ENCODE results near the gene NDUFB5. TPM values are rescaled to one million over a fixed set of nuclear protein-coding genes. Genes with fewer than 3 reads are reported as not detected.

Gene NDUFB5
- total RNA-seq: 100 to 1,000 TPM; 102 to 110 TPM

GRCh38 chr3:179604321-179605078 is at the start of gene NDUFB5, which contains the start of gene MRPL47:
Gene NDUFB5 (plus strand): TSS chr3:179604794. CDS start chr3:179604816, 22 bp downstream.
Gene MRPL47 (minus strand): TSS chr3:179604638. CDS start chr3:179604624, 14 bp downstream.
- POLR2A ChIA-PET: interaction anchor here (0.8 to 2.5 kb wide), 20 partner anchors 10 to 1308 kb away, joined by 3 to 20 read pairs (median 4); partner anchors contain the start of genes ACTL6A, FXR1, MFN1 and TTC14
- Mint-ChIP-seq H3K4me1 (peaks cover 59% of the 10 kb centered on the region), H3K27me3 (no peaks in the 10 kb centered on the region), H3K4me3 (peak within 1 kb of the TSS; percentile 99), H3K9me3 (no peaks in the 10 kb centered on the region), H3K27ac (peak within 1 kb of the TSS; percentile 96), H3K36me3 (ENCODE audit: low read depth) (peaks cover 45% of the 10 kb centered on the region)
- DNase-seq: peak; percentile 94
- CTCF ChIA-PET: interaction anchor here (0.9 to 1.9 kb wide), 5 partner anchors 35 to 48 kb away, joined by 3 to 11 read pairs (median 3); partner anchors contain the start of genes ACTL6A and USP13

GRCh38 chr3:179558742-179559364 is 45.7 kb upstream of the NDUFB5 start:
- H3K4me3 Mint-ChIP-seq: no peak overlapping the region
- H3K27me3 Mint-ChIP-seq: peaks cover 15% of the 10 kb centered on the region
- no peak overlapping the region for H3K27ac Mint-ChIP-seq
- H3K9me3 Mint-ChIP-seq: no peaks in the 10 kb centered on the region
- ChIA-PET CTCF (interaction anchor here (1.2 kb wide), 2 partner anchors 8 to 112 kb away, joined by 3 read pairs; no protein-coding TSS in a partner anchor), POLR2A (no interaction called here)
- H3K36me3 Mint-ChIP-seq (ENCODE audit: low read depth): no peaks in the 10 kb centered on the region
- peak; percentile 65 for DNase-seq
- H3K4me1 Mint-ChIP-seq: peaks cover 13% of the 10 kb centered on the region

- peaks cover 30% of the 10 kb centered on the region for H3K4me1 Mint-ChIP-seq
- H3K27me3 Mint-ChIP-seq: peaks cover 15% of the 10 kb centered on the region
- no peak overlapping the region for H3K27ac Mint-ChIP-seq
- ChIA-PET POLR2A (no interaction called here), CTCF (interaction anchor here (2.6 kb wide), 1 partner anchor 545 kb away, joined by 14 read pairs; no protein-coding TSS in a partner anchor)
- no peak for DNase-seq
- H3K36me3 Mint-ChIP-seq (ENCODE audit: low read depth): no peaks in the 10 kb centered on the region
- H3K4me3 Mint-ChIP-seq: no peak overlapping the region
- H3K9me3 Mint-ChIP-seq: no peaks in the 10 kb centered on the region
Measured at GRCh38 chr3:179560791-179561190, 43.8 kb upstream of the NDUFB5 start.

- no peaks in the 10 kb centered on the region for H3K9me3 Mint-ChIP-seq
- peak within 1 kb of the TSS; percentile 96 for H3K4me3 Mint-ChIP-seq
- peaks cover 15% of the 10 kb centered on the region for H3K27me3 Mint-ChIP-seq
- ChIA-PET POLR2A (interaction anchor here (0.7 to 2.7 kb wide), 15 partner anchors 9 to 547 kb away, joined by 3 to 16 read pairs (median 4); partner anchors contain the start of genes MRPL47, NDUFB5, PIK3CA and USP13), CTCF (interaction anchor here (0.6 to 2.6 kb wide), 13 partner anchors 11 to 547 kb away, joined by 3 to 14 read pairs (median 4); partner anchors contain the start of genes MRPL47, NDUFB5 and PIK3CA)
- H3K4me1 Mint-ChIP-seq: peaks cover 36% of the 10 kb centered on the region
- DNase-seq: peak; percentile 99
- H3K27ac Mint-ChIP-seq: peak within 1 kb of the TSS; percentile 88
- no peaks in the 10 kb centered on the region for H3K36me3 Mint-ChIP-seq (ENCODE audit: low read depth)
Measured at GRCh38 chr3:179562591-179563270, 41.9 kb upstream of the NDUFB5 start, which contains the start of gene ACTL6A. Gene ACTL6A (plus strand): TSS chr3:179562926. CDS start chr3:179563093, 167 bp downstream.

- peak; percentile 74 for DNase-seq
- peaks cover 36% of the 10 kb centered on the region for H3K4me1 Mint-ChIP-seq
- no peaks in the 10 kb centered on the region for H3K9me3 Mint-ChIP-seq
- H3K27ac Mint-ChIP-seq: peak overlapping the region; percentile 88
- peaks cover 15% of the 10 kb centered on the region for H3K27me3 Mint-ChIP-seq
- H3K36me3 Mint-ChIP-seq (ENCODE audit: low read depth): no peaks in the 10 kb centered on the region
- peak overlapping the region; percentile 96 for H3K4me3 Mint-ChIP-seq
- ChIA-PET CTCF (interaction anchor here (0.8 to 2.1 kb wide), 5 partner anchors 40 to 248 kb away, joined by 3 to 12 read pairs (median 4); partner anchors contain the start of genes MRPL47 and NDUFB5), POLR2A (interaction anchor here (0.6 to 2.7 kb wide), 11 partner anchors 10 to 548 kb away, joined by 3 to 16 read pairs (median 5); partner anchors contain the start of genes MRPL47, NDUFB5, PIK3CA and USP13)
Measured at GRCh38 chr3:179563271-179563783, 41.3 kb upstream of the NDUFB5 start.

GRCh38 chr3:179565496-179565895 is 39.1 kb upstream of the NDUFB5 start:
- Mint-ChIP-seq H3K36me3 (ENCODE audit: low read depth) (peaks cover 11% of the 10 kb centered on the region), H3K4me1 (peaks cover 34% of the 10 kb centered on the region), H3K27ac (peak overlapping the region; percentile 70), H3K9me3 (no peaks in the 10 kb centered on the region), H3K4me3 (peak overlapping the region; percentile 27), H3K27me3 (peaks cover 5% of the 10 kb centered on the region)
- POLR2A ChIA-PET: interaction anchor here (0.7 to 2.8 kb wide), 7 partner anchors 10 to 505 kb away, joined by 3 to 14 read pairs (median 3); partner anchors contain the start of genes MFN1, MRPL47 and NDUFB5
- CTCF ChIA-PET: interaction anchor here (1.3 kb wide), 1 partner anchor 84 kb away, joined by 4 read pairs; no protein-coding TSS in a partner anchor
- DNase-seq: no peak

GRCh38 chr3:179580992-179581391 is 23.6 kb upstream of the NDUFB5 start:
- ChIA-PET POLR2A (no interaction called here), CTCF (no interaction called here)
- no peak overlapping the region for H3K4me3 Mint-ChIP-seq
- DNase-seq: no peak
- H3K9me3 Mint-ChIP-seq: no peaks in the 10 kb centered on the region
- peaks cover 54% of the 10 kb centered on the region for H3K36me3 Mint-ChIP-seq (ENCODE audit: low read depth)
- no peak overlapping the region for H3K27ac Mint-ChIP-seq
- H3K4me1 Mint-ChIP-seq: no peaks in the 10 kb centered on the region
- no peaks in the 10 kb centered on the region for H3K27me3 Mint-ChIP-seq

GRCh38 chr3:179589143-179589542 is 15.5 kb upstream of the NDUFB5 start:
- ChIA-PET CTCF (no interaction called here), POLR2A (interaction anchor here (2.4 kb wide), 1 partner anchor 16 kb away, joined by 5 read pairs; the partner anchor contains the start of genes MRPL47 and NDUFB5)
- no peak overlapping the region for H3K27ac Mint-ChIP-seq

GRCh38 chr3:179590669-179591068 is 13.9 kb upstream of the NDUFB5 start:
- Mint-ChIP-seq H3K27me3 (no peaks in the 10 kb centered on the region), H3K36me3 (ENCODE audit: low read depth) (peaks cover 58% of the 10 kb centered on the region), H3K4me3 (no peak overlapping the region), H3K4me1 (peaks cover 2% of the 10 kb centered on the region), H3K27ac (no peak overlapping the region), H3K9me3 (no peaks in the 10 kb centered on the region)
- CTCF ChIA-PET: interaction anchor here (1.0 kb wide), 1 partner anchor 59 kb away, joined by 3 read pairs; no protein-coding TSS in a partner anchor
- no peak for DNase-seq
- POLR2A ChIA-PET: interaction anchor here (0.6 to 0.9 kb wide), 2 partner anchors 14 to 109 kb away, joined by 3 read pairs; partner anchors contain the start of genes MRPL47 and NDUFB5

More at GRCh38 chr3:179589143-179589542, 15.5 kb upstream of the NDUFB5 start:
- H3K36me3 Mint-ChIP-seq (ENCODE audit: low read depth): peaks cover 52% of the 10 kb centered on the region
- H3K4me1 Mint-ChIP-seq: peaks cover 2% of the 10 kb centered on the region
- no peaks in the 10 kb centered on the region for H3K27me3 Mint-ChIP-seq
- no peak overlapping the region for H3K4me3 Mint-ChIP-seq
- H3K9me3 Mint-ChIP-seq: no peaks in the 10 kb centered on the region
- DNase-seq: no peak

- H3K27me3 Mint-ChIP-seq: no peaks in the 10 kb centered on the region
- H3K9me3 Mint-ChIP-seq: no peaks in the 10 kb centered on the region
- peaks cover 2% of the 10 kb centered on the region for H3K4me1 Mint-ChIP-seq
- H3K27ac Mint-ChIP-seq: no peak overlapping the region
- POLR2A ChIA-PET: interaction anchor here (0.6 to 0.9 kb wide), 3 partner anchors 14 to 108 kb away, joined by 3 read pairs; partner anchors contain the start of genes MRPL47 and NDUFB5
- DNase-seq: no peak
- H3K36me3 Mint-ChIP-seq (ENCODE audit: low read depth): peaks cover 59% of the 10 kb centered on the region
- CTCF ChIA-PET: no interaction called here
- H3K4me3 Mint-ChIP-seq: no peak overlapping the region
Measured at GRCh38 chr3:179591313-179591712, 13.3 kb upstream of the NDUFB5 start.

- peaks cover 59% of the 10 kb centered on the region for H3K36me3 Mint-ChIP-seq (ENCODE audit: low read depth)
- peaks cover 19% of the 10 kb centered on the region for H3K4me1 Mint-ChIP-seq
- no peak for DNase-seq
- H3K27ac Mint-ChIP-seq: no peak overlapping the region
- no peaks in the 10 kb centered on the region for H3K9me3 Mint-ChIP-seq
- POLR2A ChIA-PET: interaction anchor here (1.3 kb wide), 1 partner anchor 9 kb away, joined by 4 read pairs; no protein-coding TSS in a partner anchor
- H3K4me3 Mint-ChIP-seq: no peak overlapping the region
- CTCF ChIA-PET: interaction anchor here (0.7 kb wide), 1 partner anchor 454 kb away, joined by 3 read pairs; no protein-coding TSS in a partner anchor
- H3K27me3 Mint-ChIP-seq: no peaks in the 10 kb centered on the region
Measured at GRCh38 chr3:179599531-179599930, 5.1 kb upstream of the NDUFB5 start.

Measured in activated CD4-positive, alpha-beta memory T cell treated with anti-CD3 and anti-CD28 coated beads, Interleukin-2, amount 10 ng/mL, durations not matched to agents 7 days and 5 days (primary cell).